NB4 (cell line): ENCODE data around the gene PPP2R5C.

Experiments used
- POLR2A ChIP-seq: IDR thresholded peaks from 2 replicates; pipeline ENCODE4 v1.6.1; 2011; ENCODE audit warnings: mild to moderate bottlenecking; ENCODE audit not compliant: insufficient read length; ENCODE audit errors: extremely low read depth
- TF ChIP-seq, protein P1 (sequence below): IDR thresholded peaks from one replicate; pipeline ENCODE4 v1.5.1; 2012; ENCODE audit warnings: low read depth, low read length

DNA sequence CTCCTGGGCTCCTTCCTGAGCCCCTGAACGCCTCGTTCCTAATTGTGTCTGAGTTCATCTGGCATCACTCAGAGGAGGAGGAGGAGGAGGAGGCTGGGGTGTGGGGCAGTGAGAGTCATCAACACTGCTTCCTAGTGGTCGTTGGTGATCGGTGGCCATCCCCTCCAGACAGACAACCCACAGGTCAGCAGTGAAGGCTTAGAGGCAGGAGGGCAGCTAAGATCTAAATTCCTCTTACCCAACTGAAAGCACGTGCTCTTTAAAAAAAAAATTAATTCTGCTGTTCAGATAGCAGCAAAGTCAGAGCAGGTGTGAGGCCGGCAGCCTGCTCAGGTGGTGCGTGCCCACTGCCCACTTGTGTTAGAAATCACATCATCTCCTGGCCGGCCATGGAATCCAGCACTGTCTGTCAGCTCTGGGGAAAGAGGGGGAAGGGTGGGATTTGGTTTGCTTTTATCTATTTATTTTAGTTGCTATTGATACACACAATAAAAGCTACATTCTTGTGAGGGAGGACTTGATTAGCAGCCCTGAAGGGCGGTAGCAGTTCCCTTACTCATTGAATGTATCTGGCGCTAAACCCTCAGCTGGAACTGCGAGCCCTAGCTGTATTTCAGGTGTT is 46.6 kb downstream of the PPP2R5C start:
- TF ChIP-seq, protein P1, sequence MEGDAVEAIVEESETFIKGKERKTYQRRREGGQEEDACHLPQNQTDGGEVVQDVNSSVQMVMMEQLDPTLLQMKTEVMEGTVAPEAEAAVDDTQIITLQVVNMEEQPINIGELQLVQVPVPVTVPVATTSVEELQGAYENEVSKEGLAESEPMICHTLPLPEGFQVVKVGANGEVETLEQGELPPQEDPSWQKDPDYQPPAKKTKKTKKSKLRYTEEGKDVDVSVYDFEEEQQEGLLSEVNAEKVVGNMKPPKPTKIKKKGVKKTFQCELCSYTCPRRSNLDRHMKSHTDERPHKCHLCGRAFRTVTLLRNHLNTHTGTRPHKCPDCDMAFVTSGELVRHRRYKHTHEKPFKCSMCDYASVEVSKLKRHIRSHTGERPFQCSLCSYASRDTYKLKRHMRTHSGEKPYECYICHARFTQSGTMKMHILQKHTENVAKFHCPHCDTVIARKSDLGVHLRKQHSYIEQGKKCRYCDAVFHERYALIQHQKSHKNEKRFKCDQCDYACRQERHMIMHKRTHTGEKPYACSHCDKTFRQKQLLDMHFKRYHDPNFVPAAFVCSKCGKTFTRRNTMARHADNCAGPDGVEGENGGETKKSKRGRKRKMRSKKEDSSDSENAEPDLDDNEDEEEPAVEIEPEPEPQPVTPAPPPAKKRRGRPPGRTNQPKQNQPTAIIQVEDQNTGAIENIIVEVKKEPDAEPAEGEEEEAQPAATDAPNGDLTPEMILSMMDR, result no peak
- no peak for TF ChIP-seq POLR2A
